ENCODE data around the gene BTBD16. TPM values are rescaled to one million over a fixed set of nuclear protein-coding genes. Genes with fewer than 3 reads are reported as not detected.
A peak's percentile ranks its signal among the peaks of the same experiment; 100 is the strongest.

Gene BTBD16
- total RNA-seq, 1 donor from 2014 or later, result not detected

DNA sequence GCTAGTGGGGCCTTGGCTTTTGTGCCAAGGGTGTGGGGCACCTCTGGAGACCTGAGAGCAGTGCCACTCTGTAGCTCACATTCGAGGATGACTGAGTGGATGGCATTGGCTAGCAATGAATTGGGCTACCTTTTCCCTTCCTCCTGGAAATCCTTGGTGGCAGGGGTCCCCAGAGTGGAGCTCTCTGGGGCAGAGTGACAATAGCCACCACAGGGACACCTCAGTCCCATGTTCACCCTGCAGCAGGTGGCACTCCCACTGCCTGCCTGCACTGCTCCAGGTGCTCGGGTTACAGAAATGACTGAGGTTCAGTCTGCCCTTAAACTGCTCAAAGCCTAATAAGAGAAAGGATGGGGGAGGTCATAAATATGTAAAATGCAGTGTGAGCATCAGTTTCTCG, 17.8 kb downstream of the BTBD16 start:
- Mint-ChIP-seq H3K36me3 (ENCODE audit: low read depth) (no peaks in the 10 kb centered on the region), H3K4me1 (no peaks in the 10 kb centered on the region), H3K4me3 (no peak overlapping the region), H3K9me3 (no peaks in the 10 kb centered on the region), H3K27ac (ENCODE audit: unreplicated experiment) (no peak overlapping the region), H3K27me3 (ENCODE audit: low read depth) (no peaks in the 10 kb centered on the region)
- DNase-seq (ENCODE audit: low read depth, low spot score), result no peak
- TF ChIP-seq, protein P1, sequence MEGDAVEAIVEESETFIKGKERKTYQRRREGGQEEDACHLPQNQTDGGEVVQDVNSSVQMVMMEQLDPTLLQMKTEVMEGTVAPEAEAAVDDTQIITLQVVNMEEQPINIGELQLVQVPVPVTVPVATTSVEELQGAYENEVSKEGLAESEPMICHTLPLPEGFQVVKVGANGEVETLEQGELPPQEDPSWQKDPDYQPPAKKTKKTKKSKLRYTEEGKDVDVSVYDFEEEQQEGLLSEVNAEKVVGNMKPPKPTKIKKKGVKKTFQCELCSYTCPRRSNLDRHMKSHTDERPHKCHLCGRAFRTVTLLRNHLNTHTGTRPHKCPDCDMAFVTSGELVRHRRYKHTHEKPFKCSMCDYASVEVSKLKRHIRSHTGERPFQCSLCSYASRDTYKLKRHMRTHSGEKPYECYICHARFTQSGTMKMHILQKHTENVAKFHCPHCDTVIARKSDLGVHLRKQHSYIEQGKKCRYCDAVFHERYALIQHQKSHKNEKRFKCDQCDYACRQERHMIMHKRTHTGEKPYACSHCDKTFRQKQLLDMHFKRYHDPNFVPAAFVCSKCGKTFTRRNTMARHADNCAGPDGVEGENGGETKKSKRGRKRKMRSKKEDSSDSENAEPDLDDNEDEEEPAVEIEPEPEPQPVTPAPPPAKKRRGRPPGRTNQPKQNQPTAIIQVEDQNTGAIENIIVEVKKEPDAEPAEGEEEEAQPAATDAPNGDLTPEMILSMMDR (conservative IDR thresholded peaks at IDR 0.05), result no peak

DNA sequence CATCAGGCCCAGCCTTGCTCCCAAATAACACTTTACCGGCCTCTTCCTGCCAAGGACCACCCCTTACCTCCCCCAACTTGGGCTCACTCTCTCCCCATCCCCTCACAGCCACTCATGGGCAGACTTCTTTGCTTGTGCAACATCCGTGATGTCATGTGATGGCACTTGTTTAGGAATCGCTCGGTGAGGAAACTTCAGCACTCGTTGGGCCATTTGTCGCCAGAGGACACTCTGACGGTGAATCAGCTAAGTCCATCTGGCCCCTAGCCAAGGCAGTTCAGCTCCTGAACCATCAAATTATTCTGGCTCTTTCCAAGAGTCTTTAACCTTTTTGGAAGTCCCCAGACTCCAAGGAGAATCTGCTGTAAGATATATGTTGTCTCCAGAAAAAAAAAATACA, 19.2 kb downstream of the BTBD16 start:
- TF ChIP-seq, protein P1 (conservative IDR thresholded peaks at IDR 0.05), result no peak
- Mint-ChIP-seq H3K9me3 (no peaks in the 10 kb centered on the region), H3K36me3 (ENCODE audit: low read depth) (no peaks in the 10 kb centered on the region), H3K4me1 (no peaks in the 10 kb centered on the region), H3K27ac (ENCODE audit: unreplicated experiment) (peak overlapping the region; percentile 43), H3K27me3 (ENCODE audit: low read depth) (peaks cover 2% of the 10 kb centered on the region), H3K4me3 (no peak overlapping the region)
- no peak for DNase-seq (ENCODE audit: low read depth, low spot score)

DNA sequence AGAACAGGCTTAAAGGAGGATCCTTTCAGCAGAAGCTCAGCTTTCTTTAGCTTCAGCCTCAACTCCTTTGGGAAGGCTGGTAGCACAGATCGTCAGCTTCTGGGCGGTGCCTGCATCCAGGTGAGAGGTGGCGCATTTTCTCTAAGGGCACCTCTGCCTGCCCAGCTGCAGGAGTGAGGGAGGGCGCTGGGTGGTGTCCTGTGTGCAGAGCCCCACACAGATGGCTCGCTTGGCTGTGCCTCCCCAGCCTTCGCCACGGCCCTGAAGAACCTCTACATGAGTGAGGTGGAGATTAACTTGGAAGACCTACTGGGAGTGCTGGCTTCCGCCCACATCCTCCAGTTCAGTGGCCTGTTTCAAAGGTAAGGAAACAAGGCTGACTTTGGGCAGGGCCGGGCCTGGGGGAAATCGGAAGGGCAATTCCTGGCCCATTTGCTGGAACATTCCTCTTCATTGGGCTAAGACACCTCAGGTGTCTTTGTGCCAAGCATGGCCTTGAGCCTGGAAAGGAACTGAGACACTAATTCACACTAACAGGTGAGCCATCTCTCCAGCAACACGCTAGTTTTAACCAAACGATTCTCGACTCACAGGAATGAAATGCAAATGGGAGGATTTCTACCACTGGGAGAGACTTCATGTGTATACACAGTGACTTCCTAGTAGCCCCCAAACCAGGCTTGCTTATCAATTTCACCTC, 19.9 kb downstream of the BTBD16 start:
- no peak overlapping the region for H3K27ac Mint-ChIP-seq (ENCODE audit: unreplicated experiment)
- no peak for DNase-seq (ENCODE audit: low read depth, low spot score)
- TF ChIP-seq, protein P1 (conservative IDR thresholded peaks at IDR 0.05), result no peak
- H3K4me3 Mint-ChIP-seq, result no peak overlapping the region
- H3K9me3 Mint-ChIP-seq, result no peaks in the 10 kb centered on the region
- H3K27me3 Mint-ChIP-seq (ENCODE audit: low read depth), result peaks cover 3% of the 10 kb centered on the region
- H3K4me1 Mint-ChIP-seq, result no peaks in the 10 kb centered on the region
- no peaks in the 10 kb centered on the region for H3K36me3 Mint-ChIP-seq (ENCODE audit: low read depth)

DNA sequence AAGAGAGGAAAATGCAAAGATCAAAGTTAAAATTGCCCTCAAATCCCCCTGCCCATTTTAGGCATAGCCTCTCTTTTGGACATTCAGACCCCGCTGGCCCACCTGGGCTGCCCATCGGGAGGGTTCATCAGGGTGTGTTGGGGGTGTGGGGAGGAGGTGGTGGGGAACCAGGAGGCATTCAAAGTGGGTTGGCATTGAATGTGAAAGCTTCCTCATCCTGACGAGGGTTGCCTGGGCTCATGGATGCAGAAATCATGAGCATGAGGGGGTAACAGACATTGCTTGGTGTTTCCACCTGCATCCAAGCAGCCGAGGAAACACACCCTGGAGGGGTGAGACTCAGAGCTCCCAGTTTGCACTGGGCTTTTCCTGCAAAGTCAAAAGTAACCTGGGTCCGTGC, 20.6 kb downstream of the BTBD16 start:
- TF ChIP-seq, protein P1 (conservative IDR thresholded peaks at IDR 0.05), result no peak

DNA sequence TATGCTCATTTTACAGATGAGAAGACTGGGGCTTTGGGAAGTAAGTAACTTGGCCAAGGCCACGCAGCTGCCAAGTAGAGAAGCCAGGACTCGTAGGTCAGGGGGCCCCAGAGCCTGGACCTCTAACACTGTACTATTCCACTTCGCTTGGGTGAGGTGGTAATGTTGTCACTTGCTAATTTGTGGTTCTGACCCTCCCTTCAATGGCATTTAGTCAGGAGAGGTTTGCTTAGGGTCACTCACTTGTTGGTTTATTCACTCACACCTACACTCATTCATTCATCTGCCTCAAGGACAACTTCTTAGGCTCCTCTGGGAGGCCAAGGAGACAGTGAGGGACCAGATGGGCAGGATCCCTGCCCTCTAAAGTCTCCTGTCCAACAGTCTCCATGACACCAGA, 21.3 kb downstream of the BTBD16 start:
- no peak for DNase-seq (ENCODE audit: low read depth, low spot score)
- H3K4me3 Mint-ChIP-seq, result no peak overlapping the region
- no peaks in the 10 kb centered on the region for H3K4me1 Mint-ChIP-seq
- TF ChIP-seq, protein P1 (conservative IDR thresholded peaks at IDR 0.05), result no peak
- H3K27me3 Mint-ChIP-seq (ENCODE audit: low read depth), result peaks cover 3% of the 10 kb centered on the region
- H3K36me3 Mint-ChIP-seq (ENCODE audit: low read depth), result no peaks in the 10 kb centered on the region
- no peak overlapping the region for H3K27ac Mint-ChIP-seq (ENCODE audit: unreplicated experiment)
- H3K9me3 Mint-ChIP-seq, result no peaks in the 10 kb centered on the region

More for the DNA sequence above, 20.6 kb downstream of the BTBD16 start:
- DNase-seq (ENCODE audit: low read depth, low spot score), result no peak
- Mint-ChIP-seq H3K4me1 (no peaks in the 10 kb centered on the region), H3K4me3 (no peak overlapping the region), H3K36me3 (ENCODE audit: low read depth) (no peaks in the 10 kb centered on the region), H3K9me3 (no peaks in the 10 kb centered on the region), H3K27me3 (ENCODE audit: low read depth) (peaks cover 3% of the 10 kb centered on the region), H3K27ac (ENCODE audit: unreplicated experiment) (no peak overlapping the region)
